ENCODE data around the gene TAF5L.

Gene TAF5L

DNA sequence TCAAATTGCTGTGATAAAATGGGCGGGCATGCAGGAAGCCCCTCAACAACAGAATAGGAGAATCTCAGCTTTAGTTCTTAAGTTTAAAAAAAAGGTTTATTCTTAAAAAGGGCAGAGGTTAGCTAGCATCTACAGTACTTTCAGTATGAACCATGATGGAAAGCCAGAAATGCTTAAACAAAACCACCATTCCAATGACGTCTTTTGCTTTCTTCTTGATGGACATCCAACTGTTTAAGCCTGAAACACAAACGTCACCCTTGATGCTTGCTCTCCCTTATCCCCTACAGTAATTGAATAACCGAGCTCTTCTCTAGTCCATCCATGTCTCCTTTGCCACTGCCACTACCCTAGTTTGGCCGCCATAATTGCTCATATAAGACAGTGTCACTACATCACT lies 25.7 kb downstream of the TAF5L start:
- H3F3A ChIP-seq (ENCODE audit: insufficient read depth, low read length): no peaks in the 10 kb centered on the region
- no peaks in the 10 kb centered on the region for H3K4me1 ChIP-seq (ENCODE audit: insufficient read depth, low read length, severe bottlenecking)
- TF ChIP-seq EZH2 (IDR thresholded peaks at IDR 0.05; ENCODE audit: borderline replicate concordance, low read length): no peak
- TF ChIP-seq, protein P1, sequence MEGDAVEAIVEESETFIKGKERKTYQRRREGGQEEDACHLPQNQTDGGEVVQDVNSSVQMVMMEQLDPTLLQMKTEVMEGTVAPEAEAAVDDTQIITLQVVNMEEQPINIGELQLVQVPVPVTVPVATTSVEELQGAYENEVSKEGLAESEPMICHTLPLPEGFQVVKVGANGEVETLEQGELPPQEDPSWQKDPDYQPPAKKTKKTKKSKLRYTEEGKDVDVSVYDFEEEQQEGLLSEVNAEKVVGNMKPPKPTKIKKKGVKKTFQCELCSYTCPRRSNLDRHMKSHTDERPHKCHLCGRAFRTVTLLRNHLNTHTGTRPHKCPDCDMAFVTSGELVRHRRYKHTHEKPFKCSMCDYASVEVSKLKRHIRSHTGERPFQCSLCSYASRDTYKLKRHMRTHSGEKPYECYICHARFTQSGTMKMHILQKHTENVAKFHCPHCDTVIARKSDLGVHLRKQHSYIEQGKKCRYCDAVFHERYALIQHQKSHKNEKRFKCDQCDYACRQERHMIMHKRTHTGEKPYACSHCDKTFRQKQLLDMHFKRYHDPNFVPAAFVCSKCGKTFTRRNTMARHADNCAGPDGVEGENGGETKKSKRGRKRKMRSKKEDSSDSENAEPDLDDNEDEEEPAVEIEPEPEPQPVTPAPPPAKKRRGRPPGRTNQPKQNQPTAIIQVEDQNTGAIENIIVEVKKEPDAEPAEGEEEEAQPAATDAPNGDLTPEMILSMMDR (IDR thresholded peaks at IDR 0.05; ENCODE audit: low read length): no peak
- H3K4me2 ChIP-seq (ENCODE audit: low read length): no peak overlapping the region
- H3K36me3 ChIP-seq (ENCODE audit: insufficient read depth, low read length): peaks cover 73% of the 10 kb centered on the region
- no peaks in the 10 kb centered on the region for H3K9me3 ChIP-seq (ENCODE audit: low read length)
- H3K4me3 ChIP-seq (ENCODE audit: low read depth, low read length, poor library complexity, severe bottlenecking): no peak overlapping the region
- H3K79me2 ChIP-seq (ENCODE audit: insufficient read depth, low read length): no peaks in the 10 kb centered on the region; the same call in 1 of the 2 replicates
- H3K27me3 ChIP-seq (ENCODE audit: insufficient read depth, low read length): no peaks in the 10 kb centered on the region
- no peak overlapping the region for H2AFZ ChIP-seq (ENCODE audit: low read length)
- H4K20me1 ChIP-seq (ENCODE audit: insufficient read depth, low read length): no peaks in the 10 kb centered on the region
- H3K9me2 ChIP-seq (ENCODE audit: low read depth, low read length): no peaks in the 10 kb centered on the region
- H3K9ac ChIP-seq (ENCODE audit: low read length): no peak overlapping the region
- H3K27ac ChIP-seq (ENCODE audit: low read depth, low read length, poor library complexity, severe bottlenecking): no peak overlapping the region

DNA sequence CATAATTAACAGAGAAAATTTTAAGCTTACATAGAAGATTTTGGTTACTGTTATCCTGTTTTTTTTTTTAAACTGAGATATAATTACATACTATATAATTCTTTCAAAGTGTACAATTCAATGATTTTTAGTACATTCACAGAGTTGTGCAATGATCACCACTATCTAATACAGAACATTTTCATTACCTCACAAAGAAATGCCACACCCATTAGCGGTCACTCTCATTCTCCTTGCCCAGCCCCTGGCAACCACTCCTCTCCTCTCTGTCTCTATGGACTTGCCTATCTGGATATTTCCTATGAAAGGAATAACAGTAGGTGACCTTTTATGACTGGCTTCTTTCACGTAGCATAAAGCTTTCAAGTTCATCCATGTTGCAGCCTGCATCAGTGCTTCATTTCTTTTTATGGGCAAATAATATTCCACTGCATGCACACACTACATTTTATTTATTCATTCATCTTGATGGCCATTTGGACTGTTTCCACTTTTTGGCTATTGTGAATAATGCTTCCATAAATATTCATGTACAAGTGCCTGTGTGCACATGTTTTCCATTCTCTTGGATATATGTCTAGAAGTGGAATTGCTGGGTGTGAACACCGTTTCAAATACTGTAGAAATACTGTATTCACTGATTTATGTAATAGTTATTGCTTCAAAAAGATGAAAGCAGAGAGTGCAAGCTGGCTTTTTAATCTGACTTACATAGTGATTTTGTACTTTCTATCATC lies 26.5 kb downstream of the TAF5L start:
- TF ChIP-seq EZH2 (IDR thresholded peaks at IDR 0.05; ENCODE audit: borderline replicate concordance, low read length): no peak
- TF ChIP-seq, protein P1 (IDR thresholded peaks at IDR 0.05; ENCODE audit: low read length): no peak
- Histone ChIP-seq H2AFZ (ENCODE audit: low read length) (no peak overlapping the region), H3K9me3 (ENCODE audit: low read length) (no peaks in the 10 kb centered on the region), H3K27ac (ENCODE audit: low read depth, low read length, poor library complexity, severe bottlenecking) (no peak overlapping the region), H3K4me1 (ENCODE audit: insufficient read depth, low read length, severe bottlenecking) (no peaks in the 10 kb centered on the region), H3K27me3 (ENCODE audit: insufficient read depth, low read length) (no peaks in the 10 kb centered on the region), H3K79me2 (ENCODE audit: insufficient read depth, low read length) (no peaks in the 10 kb centered on the region; the same call in 1 of the 2 replicates), H3K36me3 (ENCODE audit: insufficient read depth, low read length) (peaks cover 77% of the 10 kb centered on the region), H4K20me1 (ENCODE audit: insufficient read depth, low read length) (no peaks in the 10 kb centered on the region), H3F3A (ENCODE audit: insufficient read depth, low read length) (no peaks in the 10 kb centered on the region), H3K4me3 (ENCODE audit: low read depth, low read length, poor library complexity, severe bottlenecking) (no peak overlapping the region), H3K9me2 (ENCODE audit: low read depth, low read length) (no peaks in the 10 kb centered on the region), H3K9ac (ENCODE audit: low read length) (no peak overlapping the region), H3K4me2 (ENCODE audit: low read length) (no peak overlapping the region)

DNA sequence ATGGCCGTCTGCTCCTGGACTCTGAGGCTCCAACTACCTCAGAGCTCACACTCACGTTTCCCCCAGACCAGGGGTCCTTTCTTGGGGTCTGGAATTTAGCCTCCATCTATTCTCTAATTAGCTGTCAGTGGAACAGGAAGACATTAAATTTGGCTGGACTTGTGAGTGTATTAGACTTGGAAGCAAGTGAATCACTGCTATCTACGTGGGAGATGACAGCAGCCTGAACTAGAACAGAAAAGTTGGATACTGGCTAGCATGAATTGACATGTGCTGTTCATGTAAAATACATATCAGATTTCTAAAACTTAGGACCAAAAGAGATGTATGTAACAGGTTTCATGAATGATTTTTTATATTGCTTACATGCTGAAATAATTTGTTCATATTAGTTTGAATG lies 28.0 kb downstream of the TAF5L start:
- Histone ChIP-seq H3K27ac (ENCODE audit: low read depth, low read length, poor library complexity, severe bottlenecking) (no peak overlapping the region), H4K20me1 (ENCODE audit: insufficient read depth, low read length) (no peaks in the 10 kb centered on the region), H3K9me2 (ENCODE audit: low read depth, low read length) (no peaks in the 10 kb centered on the region), H3F3A (ENCODE audit: insufficient read depth, low read length) (no peaks in the 10 kb centered on the region), H3K4me2 (ENCODE audit: low read length) (no peak overlapping the region), H3K36me3 (ENCODE audit: insufficient read depth, low read length) (peaks cover 74% of the 10 kb centered on the region), H3K9ac (ENCODE audit: low read length) (no peak overlapping the region), H2AFZ (ENCODE audit: low read length) (no peak overlapping the region), H3K4me1 (ENCODE audit: insufficient read depth, low read length, severe bottlenecking) (no peaks in the 10 kb centered on the region), H3K4me3 (ENCODE audit: low read depth, low read length, poor library complexity, severe bottlenecking) (no peak overlapping the region), H3K79me2 (ENCODE audit: insufficient read depth, low read length) (no peaks in the 10 kb centered on the region; the same call in 1 of the 2 replicates), H3K27me3 (ENCODE audit: insufficient read depth, low read length) (no peaks in the 10 kb centered on the region), H3K9me3 (ENCODE audit: low read length) (no peaks in the 10 kb centered on the region)
- TF ChIP-seq, protein P1 (IDR thresholded peaks at IDR 0.05; ENCODE audit: low read length): no peak
- no peak for TF ChIP-seq EZH2 (IDR thresholded peaks at IDR 0.05; ENCODE audit: borderline replicate concordance, low read length)
